HEK293T (cell line): Measurements from ENCODE around the gene AGBL4.

ENCODE experiments used
- CTCF ChIA-PET: fragments of 350-600 bp; formaldehyde crosslinking; extraction: SDS; loops from one replicate; lab custom pipeline; 2021; ENCODE audit warnings: antibody characterized with exemption, inconsistent platforms; lab: Yijun Ruan, JAX
- POLR2A ChIA-PET: fragments of 350-600 bp; formaldehyde crosslinking; extraction: SDS; loops from one replicate; lab custom pipeline; 2020; ENCODE audit warnings: antibody characterized with exemption, inconsistent platforms; lab: Yijun Ruan, JAX
- DNase-seq: peaks from one replicate; pipeline ENCODE4 v3.0.0; 2012; ENCODE audit warnings: mixed read lengths; ENCODE audit errors: extremely low spot score
- ARNT ChIP-seq: fragments of 450-650 bp; IDR thresholded peaks from 2 replicates; pipeline ENCODE4 v1.6.1; 2017; ENCODE audit warnings: mild to moderate bottlenecking
- BHLHE40 ChIP-seq: fragments of 450-650 bp; IDR thresholded peaks from 2 replicates; pipeline ENCODE4 v1.6.1; 2016; ENCODE audit warnings: mild to moderate bottlenecking, moderate library complexity, borderline replicate concordance
- CTBP1 ChIP-seq: fragments of 450-650 bp; IDR thresholded peaks from 2 replicates; pipeline ENCODE4 v1.6.1; 2016; ENCODE audit warnings: borderline replicate concordance
- ELF4 ChIP-seq: fragments of 450-650 bp; IDR thresholded peaks from 2 replicates; pipeline ENCODE4 v1.6.1; 2017; ENCODE audit warnings: antibody characterized with exemption
- FOXA1 ChIP-seq: fragments of 450-650 bp; IDR thresholded peaks from 2 replicates; pipeline ENCODE4 v1.6.1; 2016; ENCODE audit warnings: mild to moderate bottlenecking
- FOXK2 ChIP-seq: fragments of 450-650 bp; IDR thresholded peaks from 2 replicates; pipeline ENCODE4 v1.6.1; 2016; ENCODE audit warnings: mild to moderate bottlenecking
- FOXM1 ChIP-seq: fragments of 450-650 bp; IDR thresholded peaks from 2 replicates; pipeline ENCODE4 v1.6.1; 2017; ENCODE audit warnings: mild to moderate bottlenecking, borderline replicate concordance
- HDGF ChIP-seq: fragments of 450-650 bp; IDR thresholded peaks from 2 replicates; pipeline ENCODE4 v1.6.1; 2017; ENCODE audit warnings: antibody characterized with exemption, borderline replicate concordance
- L3MBTL2 ChIP-seq: fragments of 450-650 bp; conservative IDR thresholded peaks from 2 replicates; pipeline ENCODE4 v1.6.1; 2016; ENCODE audit warnings: mild to moderate bottlenecking
- LEF1 ChIP-seq: fragments of 450-650 bp; IDR thresholded peaks from 2 replicates; pipeline ENCODE4 v1.6.1; 2017; ENCODE audit warnings: mild to moderate bottlenecking, borderline replicate concordance
- NFRKB ChIP-seq: fragments of 450-650 bp; IDR thresholded peaks from 2 replicates; pipeline ENCODE4 v1.6.1; 2016; ENCODE audit warnings: mild to moderate bottlenecking, moderate library complexity
- PKNOX1 ChIP-seq: fragments of 450-650 bp; IDR thresholded peaks from 2 replicates; pipeline ENCODE4 v1.6.1; 2016
- SP1 ChIP-seq: fragments of 450-650 bp; IDR thresholded peaks from 2 replicates; pipeline ENCODE4 v1.6.1; 2017
- SUZ12 ChIP-seq: fragments of 450-650 bp; IDR thresholded peaks from 2 replicates; pipeline ENCODE4 v1.6.1; 2016; ENCODE audit warnings: mild to moderate bottlenecking
- TARDBP ChIP-seq: fragments of 450-650 bp; IDR thresholded peaks from 2 replicates; pipeline ENCODE4 v1.6.1; 2016
- ZNF384 ChIP-seq: fragments of 450-650 bp; IDR thresholded peaks from 2 replicates; pipeline ENCODE4 v1.6.1; 2016

AGBL4 gene

GRCh38 chr1:48760857-48761256 is 1262.9 kb downstream of the AGBL4 start:
- ChIA-PET CTCF (interaction anchor here (0.5 kb wide), 1 partner anchor 1215 kb away, joined by 3 read pairs; no protein-coding TSS in a partner anchor), POLR2A (no interaction called here)
- TF ChIP-seq ARNT = no peak
- TF ChIP-seq FOXM1 = no peak
- no peak for TF ChIP-seq L3MBTL2
- no peak for TF ChIP-seq CTBP1
- TF ChIP-seq FOXA1 = no peak
- no peak for DNase-seq

- ChIA-PET CTCF (no interaction called here), POLR2A (no interaction called here)
- DNase-seq = no peak
- TF ChIP-seq ELF4 = no peak
- no peak for TF ChIP-seq ZNF384
- no peak for TF ChIP-seq FOXK2
- no peak for TF ChIP-seq PKNOX1
- no peak for TF ChIP-seq FOXA1
- TF ChIP-seq L3MBTL2 = no peak
- no peak for TF ChIP-seq NFRKB
- TF ChIP-seq ARNT = no peak
- TF ChIP-seq CTBP1 = no peak
Observed at GRCh38 chr1:48758976-48759375, 1264.8 kb downstream of the AGBL4 start.

- CTCF ChIA-PET = no interaction called here
Observed at GRCh38 chr1:48757363-48757762, 1266.4 kb downstream of the AGBL4 start.

GRCh38 chr1:48756683-48757316 is 1267.0 kb downstream of the AGBL4 start:
- DNase-seq = no peak
- POLR2A ChIA-PET = no interaction called here
- CTCF ChIA-PET = no interaction called here
- TF ChIP-seq CTBP1 (no peak), NFRKB (no peak), LEF1 (no peak), ARNT (no peak), BHLHE40 (no peak), FOXA1 (no peak), FOXK2 (no peak), TARDBP (no peak), ZNF384 (no peak), SP1 (no peak), L3MBTL2 (no peak), SUZ12 (no peak), HDGF (no peak), ELF4 (no peak), PKNOX1 (no peak), FOXM1 (no peak)

More at GRCh38 chr1:48757363-48757762, 1266.4 kb downstream of the AGBL4 start:
- POLR2A ChIA-PET = no interaction called here
- no peak for DNase-seq
- TF ChIP-seq FOXM1 (no peak), FOXK2 (no peak), ARNT (no peak), SUZ12 (no peak), HDGF (no peak), CTBP1 (no peak), LEF1 (no peak), PKNOX1 (no peak), TARDBP (no peak)

GRCh38 chr1:48753293-48753692 is 1270.5 kb downstream of the AGBL4 start:
- POLR2A ChIA-PET = no interaction called here
- TF ChIP-seq L3MBTL2 = no peak
- TF ChIP-seq SUZ12 = no peak
- no peak for TF ChIP-seq TARDBP
- DNase-seq = no peak
- CTCF ChIA-PET = no interaction called here

GRCh38 chr1:48750109-48750508 is 1273.6 kb downstream of the AGBL4 start:
- POLR2A ChIA-PET = no interaction called here
- no peak for TF ChIP-seq NFRKB
- TF ChIP-seq ARNT = no peak
- no peak for TF ChIP-seq LEF1
- no peak for TF ChIP-seq FOXA1
- TF ChIP-seq PKNOX1 = no peak
- no peak for TF ChIP-seq CTBP1
- TF ChIP-seq TARDBP = no peak
- TF ChIP-seq ZNF384 = no peak
- no peak for TF ChIP-seq BHLHE40
- no peak for TF ChIP-seq L3MBTL2
- TF ChIP-seq SP1 = no peak
- TF ChIP-seq SUZ12 = no peak
- no peak for TF ChIP-seq HDGF
- no peak for TF ChIP-seq FOXK2
- no peak for DNase-seq
- CTCF ChIA-PET = no interaction called here
